ENCODE results near the gene PUDP. TPM values are rescaled to one million over a fixed set of nuclear protein-coding genes. Genes with fewer than 3 reads are reported as not detected.

PUDP gene
- total and polyA plus RNA-seq, 2 experiments from 2014 or later, result 4.0 to 11.6 TPM

GRCh38 chrX:7076245-7076661, 71.7 kb downstream of the PUDP start:
- Histone ChIP-seq H3K27me3 (replicated peaks; ENCODE audit: insufficient read depth) (no peaks in the 10 kb centered on the region), H3K4me1 (ENCODE audit: insufficient read depth) (no peaks in the 10 kb centered on the region), H4K20me1 (ENCODE audit: insufficient read depth) (no peaks in the 10 kb centered on the region), H3K9me2 (ENCODE audit: insufficient read depth) (no peaks in the 10 kb centered on the region), H3K4me2 (ENCODE audit: unreplicated experiment) (no peak overlapping the region), H3K79me2 (ENCODE audit: insufficient read depth) (no peaks in the 10 kb centered on the region), H3K9me3 (ENCODE audit: low read depth) (no peaks in the 10 kb centered on the region), H3F3A (ENCODE audit: insufficient read depth) (no peaks in the 10 kb centered on the region), H3K27ac (no peak overlapping the region), H3K36me3 (ENCODE audit: low read depth) (no peaks in the 10 kb centered on the region), H2AFZ (no peak overlapping the region), H3K9ac (no peak overlapping the region), H3K4me3 (no peak overlapping the region)
- 90 to 92% methylated on average over 7 to 12 of the region's 12 CpGs for WGBS, 2 experiments (ENCODE audit: low coverage in 1 of 2, low lambda C conversion rate in 2 of 2, missing lambda C conversion rate in 2 of 2)
- in situ Hi-C loops (cut with MboI), result no loop called here
- DNase-seq, result no peak
- TF ChIP-seq EZH2 (IDR thresholded peaks at IDR 0.05; ENCODE audit: insufficient read depth, poor library complexity, severe bottlenecking) (no peak), EZH2phosphoT487 (IDR thresholded peaks at IDR 0.05; ENCODE audit: insufficient read depth, low read depth) (no peak)

DNA sequence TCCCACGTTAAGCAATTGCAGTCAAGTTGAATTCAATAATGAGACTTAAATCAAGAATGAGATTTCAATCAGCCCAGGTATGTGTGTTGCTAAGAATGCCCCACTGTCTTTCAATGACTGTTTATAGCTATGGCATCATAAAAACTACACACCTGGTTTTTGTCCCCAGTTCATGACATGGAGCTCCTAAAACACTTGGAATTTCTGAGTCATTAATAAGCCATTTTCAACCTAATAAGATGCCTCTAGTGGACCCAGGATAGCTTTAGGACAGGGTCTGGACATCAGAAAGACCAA, 73.1 kb downstream of the PUDP start:
- Histone ChIP-seq H3K4me2 (ENCODE audit: unreplicated experiment) (no peak overlapping the region), H3K9me3 (ENCODE audit: low read depth) (no peaks in the 10 kb centered on the region), H3K9me2 (ENCODE audit: insufficient read depth) (no peaks in the 10 kb centered on the region), H3F3A (ENCODE audit: insufficient read depth) (no peaks in the 10 kb centered on the region), H3K79me2 (ENCODE audit: insufficient read depth) (no peaks in the 10 kb centered on the region), H2AFZ (no peak overlapping the region), H3K4me1 (ENCODE audit: insufficient read depth) (no peaks in the 10 kb centered on the region), H3K27me3 (replicated peaks; ENCODE audit: insufficient read depth) (no peaks in the 10 kb centered on the region), H3K36me3 (ENCODE audit: low read depth) (no peaks in the 10 kb centered on the region), H3K9ac (no peak overlapping the region), H3K27ac (no peak overlapping the region), H3K4me3 (no peak overlapping the region), H4K20me1 (ENCODE audit: insufficient read depth) (no peaks in the 10 kb centered on the region)
- WGBS, 2 experiments (ENCODE audit: low coverage in 1 of 2, low lambda C conversion rate in 2 of 2, missing lambda C conversion rate in 2 of 2), result 92 to 100% methylated on average over 1 of the region's 1 CpG
- no peak for DNase-seq
- in situ Hi-C loops (cut with MboI), result no loop called here
- TF ChIP-seq EZH2 (IDR thresholded peaks at IDR 0.05; ENCODE audit: insufficient read depth, poor library complexity, severe bottlenecking), result no peak
- TF ChIP-seq EZH2phosphoT487 (IDR thresholded peaks at IDR 0.05; ENCODE audit: insufficient read depth, low read depth), result no peak

- no peak for TF ChIP-seq EZH2 (IDR thresholded peaks at IDR 0.05; ENCODE audit: insufficient read depth, poor library complexity, severe bottlenecking)
- no peak for TF ChIP-seq EZH2phosphoT487 (IDR thresholded peaks at IDR 0.05; ENCODE audit: insufficient read depth, low read depth)
- Histone ChIP-seq H3K9me3 (ENCODE audit: low read depth) (no peaks in the 10 kb centered on the region), H3K27ac (no peak overlapping the region), H3K4me2 (ENCODE audit: unreplicated experiment) (no peak overlapping the region), H3K9me2 (ENCODE audit: insufficient read depth) (no peaks in the 10 kb centered on the region), H4K20me1 (ENCODE audit: insufficient read depth) (no peaks in the 10 kb centered on the region), H3K4me3 (no peak overlapping the region), H2AFZ (no peak overlapping the region), H3K36me3 (ENCODE audit: low read depth) (no peaks in the 10 kb centered on the region), H3F3A (ENCODE audit: insufficient read depth) (no peaks in the 10 kb centered on the region), H3K9ac (no peak overlapping the region), H3K79me2 (ENCODE audit: insufficient read depth) (no peaks in the 10 kb centered on the region), H3K4me1 (ENCODE audit: insufficient read depth) (no peaks in the 10 kb centered on the region), H3K27me3 (replicated peaks; ENCODE audit: insufficient read depth) (no peaks in the 10 kb centered on the region)
- no peak for DNase-seq
- in situ Hi-C loops (cut with MboI), result no loop called here
- 98 to 99% methylated on average over 9 of the region's 9 CpGs for WGBS, 2 experiments (ENCODE audit: low coverage in 1 of 2, low lambda C conversion rate in 2 of 2, missing lambda C conversion rate in 2 of 2)
These were observed 73.6 kb downstream of the PUDP start for GRCh38 chrX:7074148-7074907.

- no peaks in the 10 kb centered on the region for H3K4me1 ChIP-seq (ENCODE audit: insufficient read depth)
- in situ Hi-C loops (cut with MboI), result no loop called here
- H3K9me2 ChIP-seq (ENCODE audit: insufficient read depth), result no peaks in the 10 kb centered on the region
- H2AFZ ChIP-seq, result no peak overlapping the region
- H3K36me3 ChIP-seq (ENCODE audit: low read depth), result no peaks in the 10 kb centered on the region
- no peaks in the 10 kb centered on the region for H3K9me3 ChIP-seq (ENCODE audit: low read depth)
- H3K79me2 ChIP-seq (ENCODE audit: insufficient read depth), result no peaks in the 10 kb centered on the region
- H4K20me1 ChIP-seq (ENCODE audit: insufficient read depth), result no peaks in the 10 kb centered on the region
- no peak overlapping the region for H3K4me2 ChIP-seq (ENCODE audit: unreplicated experiment)
- no peak overlapping the region for H3K4me3 ChIP-seq
- H3F3A ChIP-seq (ENCODE audit: insufficient read depth), result no peaks in the 10 kb centered on the region
- no peak overlapping the region for H3K27ac ChIP-seq
- 43 to 73% methylated on average over 3 of the region's 3 CpGs for WGBS, 2 experiments (ENCODE audit: low coverage in 1 of 2, low lambda C conversion rate in 2 of 2, missing lambda C conversion rate in 2 of 2)
- H3K9ac ChIP-seq, result no peak overlapping the region
- no peak for DNase-seq
- no peaks in the 10 kb centered on the region for H3K27me3 ChIP-seq (replicated peaks; ENCODE audit: insufficient read depth)
- TF ChIP-seq EZH2 (IDR thresholded peaks at IDR 0.05; ENCODE audit: insufficient read depth, poor library complexity, severe bottlenecking) (no peak), EZH2phosphoT487 (IDR thresholded peaks at IDR 0.05; ENCODE audit: insufficient read depth, low read depth) (no peak)
These were observed 74.6 kb downstream of the PUDP start for GRCh38 chrX:7073336-7073735.
